ENCODE results near the gene RGL3.

DNA sequence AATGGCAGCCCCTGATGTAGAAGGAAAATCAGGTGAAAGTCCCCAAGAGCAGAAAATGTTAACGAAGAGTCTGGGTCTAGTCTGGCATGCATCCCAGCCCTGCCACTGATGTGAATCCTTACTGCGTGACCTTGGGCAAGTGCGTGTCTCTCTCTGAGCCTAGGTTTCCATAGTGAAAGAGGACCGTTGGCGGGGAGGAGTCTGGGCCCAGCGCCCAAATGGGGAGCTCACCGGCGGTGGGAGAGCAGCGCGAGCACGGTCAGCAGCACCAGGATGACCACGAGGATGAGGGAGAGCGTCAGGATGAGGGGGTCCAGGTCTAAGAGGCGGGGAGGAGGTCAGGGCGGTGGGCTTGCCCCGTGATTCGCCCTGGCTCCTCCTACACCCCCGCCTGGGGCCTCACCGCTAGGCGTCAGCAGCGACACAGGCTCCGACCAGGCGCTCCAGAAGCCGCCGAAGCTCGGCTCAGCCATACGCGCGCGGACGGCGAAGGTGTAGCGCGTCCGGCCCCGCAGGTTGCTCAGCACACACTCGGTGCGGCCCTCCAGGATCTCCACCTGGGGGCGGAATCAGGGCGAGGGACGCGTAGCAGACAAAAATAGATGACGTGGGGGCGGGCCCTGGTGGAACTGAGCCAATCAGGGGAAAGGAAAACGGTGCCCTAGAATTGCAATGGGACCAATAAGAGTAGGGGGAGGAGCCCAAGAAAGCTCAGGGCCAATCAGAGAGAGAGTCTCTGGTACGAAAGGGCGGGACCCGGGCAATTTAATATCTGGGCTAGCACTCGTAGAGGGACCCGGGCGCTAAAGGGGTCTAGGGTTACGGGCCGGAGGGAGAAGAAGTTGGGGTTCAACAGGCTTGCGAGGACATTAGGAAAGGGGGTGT, 38.2 kb downstream of the RGL3 start:
- TF ChIP-seq, protein P1, sequence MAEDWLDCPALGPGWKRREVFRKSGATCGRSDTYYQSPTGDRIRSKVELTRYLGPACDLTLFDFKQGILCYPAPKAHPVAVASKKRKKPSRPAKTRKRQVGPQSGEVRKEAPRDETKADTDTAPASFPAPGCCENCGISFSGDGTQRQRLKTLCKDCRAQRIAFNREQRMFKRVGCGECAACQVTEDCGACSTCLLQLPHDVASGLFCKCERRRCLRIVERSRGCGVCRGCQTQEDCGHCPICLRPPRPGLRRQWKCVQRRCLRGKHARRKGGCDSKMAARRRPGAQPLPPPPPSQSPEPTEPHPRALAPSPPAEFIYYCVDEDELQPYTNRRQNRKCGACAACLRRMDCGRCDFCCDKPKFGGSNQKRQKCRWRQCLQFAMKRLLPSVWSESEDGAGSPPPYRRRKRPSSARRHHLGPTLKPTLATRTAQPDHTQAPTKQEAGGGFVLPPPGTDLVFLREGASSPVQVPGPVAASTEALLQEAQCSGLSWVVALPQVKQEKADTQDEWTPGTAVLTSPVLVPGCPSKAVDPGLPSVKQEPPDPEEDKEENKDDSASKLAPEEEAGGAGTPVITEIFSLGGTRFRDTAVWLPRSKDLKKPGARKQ (CRISPR knock-in tag; IDR thresholded peaks at IDR 0.05), result no peak
- TF ChIP-seq ZZZ3 (IDR thresholded peaks at IDR 0.05), result no peak
